GM12878 (cell line): ENCODE data around the gene SH2D5. TPM values are rescaled to one million over a fixed set of nuclear protein-coding genes. Genes with fewer than 3 reads are reported as not detected.

Source experiments
- ATAC-seq: fragments of 200-7000 bp; cut with Tn5 transposase; 3 replicates; pipeline ENCODE4 v1.9.1; 2020; ENCODE audit warnings: mild to moderate bottlenecking, moderate library complexity
- BruUV-seq: library from RNA; stranded (reverse); fragments of 400-500 nt; replicated peaks from 2 replicates; lab custom pipeline; 2021; lab: Mats Ljungman, UMichigan
- CTCF ChIA-PET: fragments of 300-600 bp; sonication (Branson Sonifier 250); formaldehyde crosslinking; extraction: SDS; loops from one replicate; lab custom pipeline; 2021; ENCODE audit warnings: inconsistent platforms; lab: Yijun Ruan, JAX
- POLR2A ChIA-PET: fragments of 350-600 bp; formaldehyde crosslinking; extraction: SDS; loops from one replicate; lab custom pipeline; 2021; ENCODE audit warnings: inconsistent platforms; lab: Charles Lee
- RAD21 ChIA-PET: fragments of 300-600 bp; sonication (Branson Sonifier 250); formaldehyde crosslinking; loops from one replicate; lab custom pipeline; 2023; ENCODE audit warnings: antibody characterized with exemption; ENCODE audit not compliant: unreplicated experiment; lab: Charles Lee
- SMC1A ChIA-PET: fragments of 300-600 bp; sonication (Branson Sonifier 250); formaldehyde crosslinking; loops from one replicate; lab custom pipeline; 2023; ENCODE audit not compliant: unreplicated experiment, uncharacterized antibody; lab: Charles Lee
- DNase-seq: peaks from one replicate; pipeline ENCODE4 v3.0.0-alpha.2; 2011; ENCODE audit warnings: low read depth, low spot score
- FAIRE-seq: peaks from 3 replicates; lab custom pipeline; 2011; peaks lifted over from hg19 to GRCh38; lab: Jason Lieb, UNC
- H2AFZ ChIP-seq: 2 replicates; pipeline ENCODE4 v1.6.0; 2011; ENCODE audit warnings: low read depth, low read length, control low read depth; ENCODE audit not compliant: control insufficient read depth
- H3K27ac ChIP-seq: 2 replicates; pipeline ENCODE4 v1.5.1; 2011; ENCODE audit warnings: control low read depth; ENCODE audit not compliant: control insufficient read depth, insufficient read depth
- H3K27me3 ChIP-seq, 2 experiments: replicated peaks in 1 of 2; 2 replicates each; pipeline versions ENCODE4 v1.6.0 to v1.6.1; 2011; ENCODE audit warnings: low read length in 1 of 2; ENCODE audit not compliant: control insufficient read depth in 2 of 2, insufficient read depth in 2 of 2
- H3K36me3 ChIP-seq, 2 experiments: 2 replicates each; pipeline ENCODE4 v1.5.1; 2011; ENCODE audit warnings: low read length in 1 of 2; ENCODE audit not compliant: control insufficient read depth in 2 of 2, insufficient read depth in 2 of 2
- H3K4me1 ChIP-seq: 2 replicates; pipeline ENCODE4 v1.6.1; 2011; ENCODE audit warnings: mild to moderate bottlenecking, low read length, moderate library complexity, mixed read lengths; ENCODE audit not compliant: control insufficient read depth, insufficient read depth
- H3K4me2 ChIP-seq: 2 replicates; pipeline ENCODE4 v1.6.0; 2011; ENCODE audit warnings: control low read depth; ENCODE audit not compliant: control insufficient read depth, insufficient read depth
- H3K4me3 ChIP-seq: fragments of 200-600 bp; sonication (generic); 2 replicates; pipeline ENCODE4 v1.5.1; 2016
- H3K79me2 ChIP-seq: 2 replicates; pipeline ENCODE4 v1.6.0; 2011; ENCODE audit warnings: low read length; ENCODE audit not compliant: control insufficient read depth, insufficient read depth
- H3K9ac ChIP-seq: 2 replicates; pipeline ENCODE4 v1.8.0; 2011; ENCODE audit warnings: low read length, control low read depth, mixed read lengths; ENCODE audit not compliant: control insufficient read depth, insufficient read depth
- H3K9me3 ChIP-seq: replicated peaks from 3 replicates; pipeline ENCODE4 v1.5.1; 2011; ENCODE audit warnings: mild to moderate bottlenecking, low read length; ENCODE audit not compliant: control insufficient read depth, insufficient read depth
- H4K20me1 ChIP-seq: 2 replicates; pipeline ENCODE4 v1.6.0; 2011; ENCODE audit not compliant: control insufficient read depth, insufficient read depth
- CREB1 ChIP-seq: IDR thresholded peaks from 2 replicates; pipeline ENCODE4 v1.6.1; 2012; ENCODE audit warnings: low read depth, mild to moderate bottlenecking, inconsistent platforms
- IRF3 ChIP-seq: fragments of 450-650 bp; IDR thresholded peaks from 2 replicates; pipeline ENCODE4 v1.6.1; 2014; ENCODE audit warnings: mild to moderate bottlenecking
- MLLT1 ChIP-seq: fragments of 450-650 bp; IDR thresholded peaks from 2 replicates; pipeline ENCODE4 v1.6.1; 2016; ENCODE audit warnings: mild to moderate bottlenecking
- SIX5 ChIP-seq: IDR thresholded peaks from 2 replicates; pipeline ENCODE4 v1.6.1; 2011; ENCODE audit warnings: mild to moderate bottlenecking, low read depth, low read length, moderate library complexity; ENCODE audit not compliant: severe bottlenecking
- SREBF1 ChIP-seq: IDR thresholded peaks from 2 replicates; pipeline ENCODE4 v1.6.1; 2012; ENCODE audit warnings: mild to moderate bottlenecking, low read length
- ZBTB4 ChIP-seq: fragments of 450-650 bp; formaldehyde crosslinking; IDR thresholded peaks from 2 replicates; pipeline ENCODE4 v1.4.0; 2022; ENCODE audit warnings: mild to moderate bottlenecking, moderate library complexity
- ZNF384 ChIP-seq: IDR thresholded peaks from 2 replicates; pipeline ENCODE4 v1.6.1; 2012; ENCODE audit warnings: low read depth, mild to moderate bottlenecking, low read length, improper control_type of control experiment, borderline replicate concordance
- ZNF687 ChIP-seq: fragments of 450-650 bp; IDR thresholded peaks from 2 replicates; pipeline ENCODE4 v1.6.1; 2017; ENCODE audit warnings: mild to moderate bottlenecking, moderate library complexity
- WGBS: methylation state at CpG from one replicate; pipeline ENCODE4 v1.1.6; 2016; ENCODE audit warnings: low lambda C conversion rate; ENCODE audit not compliant: insufficient replicate concordance, insufficient coverage; ENCODE audit errors: missing lambda C conversion rate; 5-methylcytosine and 5-hydroxymethylcytosine counted together
- in situ Hi-C: fragments of 300-500 bp; cut with MboI; formaldehyde crosslinking; loops from 9 replicates; pipeline ENCODE4 v1.14.3; 2018; ENCODE audit warnings: mixed read lengths
- intact Hi-C: fragments of 100-400 bp; cut with micrococcal nuclease; formaldehyde crosslinking; loops from one replicate; pipeline ENCODE4 v1.14.2; 2022; ENCODE audit not compliant: unreplicated experiment
- polyA plus RNA-seq, 11 experiments: library from polyadenylated mRNA; depleted of rRNA in 4 of 11; unstranded in 6 of 11; stranded (reverse) in 5 of 11; fragments of >200 nt; fragmentation: Nextera tagmentation in 4 of 11; fragmentation: Illumina TruSeq in 1 of 11; extraction: Ambion mirVana in 4 of 11; extraction: Trizol in 1 of 11; gene quantifications; 1 replicate in 1 of 11; 2 replicates in 10 of 11; pipeline versions ENCODE4 v1.2.1 to v1.2.3, GENCODE V29; 2011 to 2016; ENCODE audit warnings: inconsistent platforms in 2 of 11, missing spikeins in 2 of 11, low read depth in 1 of 11
- total RNA-seq, 4 experiments: library from RNA; depleted of rRNA in 3 of 4; stranded (reverse); fragments of >200 nt in 3 of 4; fragmentation: Illumina TruSeq in 1 of 4; extraction: Trizol in 1 of 4; gene quantifications; 2 replicates each; pipeline versions ENCODE4 v1.2.1 to v1.2.3, GENCODE V29; 2013 to 2021

Gene SH2D5
- total and polyA plus RNA-seq, 10 of the 15 experiments (the other 5 are each of a cell fraction or from before 2014, with no cell fraction given) = 0.03 to 0.62 (median 0.20) TPM; not detected in 3

DNA sequence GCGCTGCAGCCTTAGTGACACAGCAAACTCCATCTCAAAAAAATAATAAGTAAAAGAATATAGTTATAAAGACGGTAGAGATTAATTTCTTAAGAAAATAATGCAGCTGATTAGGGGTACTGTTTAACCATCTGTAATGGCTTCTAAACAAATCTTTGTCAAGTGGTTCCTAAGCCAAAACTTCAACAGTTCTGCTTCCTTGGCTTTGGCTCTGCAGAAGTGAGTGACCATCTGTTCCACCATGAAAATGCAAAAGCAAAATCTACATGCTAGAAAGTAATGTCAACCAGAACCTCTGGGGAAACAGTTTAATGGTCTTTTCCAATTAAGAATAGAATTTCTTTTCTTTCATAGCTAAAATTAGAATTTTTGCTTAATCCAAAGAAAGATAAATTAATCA is 8.3 kb upstream of the SH2D5 start (continued):
- TF ChIP-seq MLLT1 (no peak), ZNF687 (no peak), SREBF1 (no peak), CREB1 (no peak)

DNA sequence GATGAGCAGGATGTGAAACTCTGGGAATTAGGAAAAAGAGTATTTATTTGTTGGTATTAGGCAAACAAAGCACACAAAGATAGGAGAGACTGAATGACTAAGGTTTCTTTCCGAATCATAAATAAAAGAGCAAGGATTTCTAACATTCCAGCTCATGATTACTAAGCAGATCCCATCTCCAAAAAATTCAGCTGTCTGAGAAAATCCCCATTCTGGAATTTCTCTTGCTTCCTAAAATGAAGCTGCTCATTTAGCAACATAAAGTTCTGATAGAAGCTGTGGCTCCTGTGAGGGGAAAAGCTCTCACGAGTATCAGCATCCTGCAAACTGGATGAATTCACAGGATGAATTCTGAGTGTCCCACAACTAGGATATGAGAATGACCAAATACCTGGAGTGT is 6.7 kb upstream of the SH2D5 start:
- no peak overlapping the region for H3K4me3 ChIP-seq
- no peaks in the 10 kb centered on the region for H4K20me1 ChIP-seq
- RAD21 ChIA-PET = no interaction called here
- no TSS peak for BruUV-seq
- DNase-seq = no peak
- no peaks in the 10 kb centered on the region for H3K4me1 ChIP-seq
- in situ Hi-C loops = no loop called here
- H3K79me2 ChIP-seq = no peaks in the 10 kb centered on the region
- no peak overlapping the region for H3K27ac ChIP-seq
- intact Hi-C loops = no loop called here
- CTCF ChIA-PET = interaction anchor here (2.6 kb wide), 1 partner anchor 456 kb away, joined by 7 read pairs; no protein-coding TSS in a partner anchor
- POLR2A ChIA-PET = no interaction called here
- SMC1A ChIA-PET = interaction anchor here (0.7 to 1.8 kb wide), 2 partner anchors 86 to 456 kb away, joined by 3 to 7 read pairs; no protein-coding TSS in a partner anchor
- no peak for FAIRE-seq
- no peak overlapping the region for H3K9ac ChIP-seq
- H3K36me3 ChIP-seq = peaks cover 0 to 26% of the 10 kb centered on the region in 2 experiments
- no peaks in the 10 kb centered on the region for H3K9me3 ChIP-seq
- ATAC-seq = no peak
- H2AFZ ChIP-seq = no peak overlapping the region
- 98% methylated on average over 2 of the region's 2 CpGs for WGBS
- H3K4me2 ChIP-seq = no peak overlapping the region
- no peaks in the 10 kb centered on the region for H3K27me3 ChIP-seq
- TF ChIP-seq SREBF1 = no peak
- TF ChIP-seq ZBTB4 (CRISPR knock-in tag) = no peak
- no peak for TF ChIP-seq IRF3
- TF ChIP-seq SIX5 = no peak
- no peak for TF ChIP-seq ZNF384
